ENCODE results near the gene TSPAN32.

The TSPAN32 gene

GRCh38 chr11:2263724-2264360 lies 38.0 kb upstream of the TSPAN32 start:
- no peak for TF ChIP-seq POLR2A (IDR thresholded peaks at IDR 0.05; ENCODE audit: low read depth, low read length)
- FAIRE-seq (no peak), DNase-seq (ENCODE audit: insufficient read length, low spot score) (no peak)

GRCh38 chr11:2264366-2265053 lies 37.3 kb upstream of the TSPAN32 start:
- FAIRE-seq (no peak), DNase-seq (ENCODE audit: insufficient read length, low spot score) (no peak)
- TF ChIP-seq POLR2A (IDR thresholded peaks at IDR 0.05; ENCODE audit: low read depth, low read length) = no peak

- DNase-seq (ENCODE audit: insufficient read length, low spot score) = no peak
- no peak for FAIRE-seq
- TF ChIP-seq POLR2A (IDR thresholded peaks at IDR 0.05; ENCODE audit: low read depth, low read length) = no peak
Observed at GRCh38 chr11:2265396-2265795, 36.4 kb upstream of the TSPAN32 start.

GRCh38 chr11:2265854-2266585 lies 35.8 kb upstream of the TSPAN32 start:
- FAIRE-seq (no peak), DNase-seq (ENCODE audit: insufficient read length, low spot score) (no peak)
- TF ChIP-seq POLR2A (IDR thresholded peaks at IDR 0.05; ENCODE audit: low read depth, low read length) = no peak

GRCh38 chr11:2266586-2267305 lies 35.1 kb upstream of the TSPAN32 start:
- FAIRE-seq = no peak
- TF ChIP-seq POLR2A (IDR thresholded peaks at IDR 0.05; ENCODE audit: low read depth, low read length) = no peak
- no peak for DNase-seq (ENCODE audit: insufficient read length, low spot score)

GRCh38 chr11:2267306-2267850 lies 34.4 kb upstream of the TSPAN32 start:
- DNase-seq (ENCODE audit: insufficient read length, low spot score) (no peak), FAIRE-seq (no peak)
- TF ChIP-seq POLR2A (IDR thresholded peaks at IDR 0.05; ENCODE audit: low read depth, low read length) = no peak

GRCh38 chr11:2267851-2268728 lies 33.7 kb upstream of the TSPAN32 start:
- TF ChIP-seq POLR2A (IDR thresholded peaks at IDR 0.05; ENCODE audit: low read depth, low read length) = no peak
- DNase-seq (ENCODE audit: insufficient read length, low spot score) = no peak
- no peak for FAIRE-seq

- no peak for FAIRE-seq
- TF ChIP-seq POLR2A (IDR thresholded peaks at IDR 0.05; ENCODE audit: low read depth, low read length) = no peak; the same call in 1 of the 2 replicates
- peak; percentile 51 for DNase-seq (ENCODE audit: insufficient read length, low spot score)
Observed at GRCh38 chr11:2268729-2269600, 32.8 kb upstream of the TSPAN32 start.

GRCh38 chr11:2269601-2270321 lies 32.1 kb upstream of the TSPAN32 start:
- FAIRE-seq (no peak), DNase-seq (ENCODE audit: insufficient read length, low spot score) (no peak)
- TF ChIP-seq POLR2A (IDR thresholded peaks at IDR 0.05; ENCODE audit: low read depth, low read length) = no peak

- FAIRE-seq = no peak
Observed at GRCh38 chr11:2270322-2271076, 31.3 kb upstream of the TSPAN32 start, which contains the start of gene ASCL2. ASCL2 (minus strand) TSS chr11:2270588; CDS start chr11:2270332, 256 bp downstream.

GRCh38 chr11:2271077-2271326 lies 30.8 kb upstream of the TSPAN32 start:
- FAIRE-seq = no peak
- TF ChIP-seq POLR2A (IDR thresholded peaks at IDR 0.05; ENCODE audit: low read depth, low read length) = no peak
- DNase-seq (ENCODE audit: insufficient read length, low spot score) = no peak

More at GRCh38 chr11:2270322-2271076, 31.3 kb upstream of the TSPAN32 start, which contains the start of gene ASCL2:
- no peak for TF ChIP-seq POLR2A (IDR thresholded peaks at IDR 0.05; ENCODE audit: low read depth, low read length)
- DNase-seq (ENCODE audit: insufficient read length, low spot score) = no peak
